ENCODE data around the gene ALOX15B.
"Not testable (repeated sequence)": the region's sequence is repeated elsewhere in the genome, so short reads cannot be mapped to it uniquely, and the experiment has no call there.

Gene ALOX15B

DNA sequence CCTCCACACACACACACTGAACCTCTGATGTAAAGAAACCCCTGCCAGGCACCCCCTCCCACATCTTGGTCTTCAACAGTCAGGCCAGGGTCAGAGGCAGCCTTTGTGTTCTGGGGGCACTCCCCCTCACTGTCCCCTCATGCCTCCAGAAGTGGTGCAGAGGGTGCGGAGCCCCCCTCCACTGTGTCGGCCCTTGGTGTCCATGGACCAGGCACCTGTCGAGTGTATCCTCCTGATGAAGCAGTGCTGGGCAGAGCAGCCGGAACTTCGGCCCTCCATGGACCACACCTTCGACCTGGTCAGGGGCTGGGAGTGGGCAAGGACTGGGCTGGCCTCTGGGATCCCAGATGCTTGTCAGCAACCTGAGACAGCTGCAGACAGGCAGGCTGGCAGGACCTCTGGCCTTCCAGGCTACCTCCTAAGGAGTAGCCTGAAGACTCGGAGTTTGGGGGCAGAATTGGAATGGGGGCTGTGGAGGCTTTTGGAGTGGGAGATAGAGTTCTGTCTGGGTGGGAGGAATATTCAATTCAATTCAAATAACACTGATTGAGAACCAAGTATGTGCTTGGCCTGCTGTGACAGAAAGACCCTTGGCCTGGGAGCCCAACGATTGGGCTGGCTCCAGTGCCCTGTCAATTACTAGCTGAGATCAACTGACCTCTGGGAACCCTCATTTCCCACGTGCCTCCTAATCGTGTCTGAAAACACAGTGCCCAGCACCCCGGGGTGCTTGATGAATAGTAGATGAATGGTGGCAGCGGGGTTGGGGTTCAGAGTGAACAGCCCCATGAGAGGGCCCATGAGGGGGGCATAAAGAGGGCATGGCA is 24.9 kb upstream of the ALOX15B start:
- no peak for DNase-seq (ENCODE audit: low read depth)

GRCh38 chr17:8014558-8014850 is 24.4 kb upstream of the ALOX15B start:
- no peak for DNase-seq (ENCODE audit: low read depth)

- DNase-seq (ENCODE audit: low read depth): no peak
Observed at GRCh38 chr17:8015236-8015956, 23.5 kb upstream of the ALOX15B start.

DNA sequence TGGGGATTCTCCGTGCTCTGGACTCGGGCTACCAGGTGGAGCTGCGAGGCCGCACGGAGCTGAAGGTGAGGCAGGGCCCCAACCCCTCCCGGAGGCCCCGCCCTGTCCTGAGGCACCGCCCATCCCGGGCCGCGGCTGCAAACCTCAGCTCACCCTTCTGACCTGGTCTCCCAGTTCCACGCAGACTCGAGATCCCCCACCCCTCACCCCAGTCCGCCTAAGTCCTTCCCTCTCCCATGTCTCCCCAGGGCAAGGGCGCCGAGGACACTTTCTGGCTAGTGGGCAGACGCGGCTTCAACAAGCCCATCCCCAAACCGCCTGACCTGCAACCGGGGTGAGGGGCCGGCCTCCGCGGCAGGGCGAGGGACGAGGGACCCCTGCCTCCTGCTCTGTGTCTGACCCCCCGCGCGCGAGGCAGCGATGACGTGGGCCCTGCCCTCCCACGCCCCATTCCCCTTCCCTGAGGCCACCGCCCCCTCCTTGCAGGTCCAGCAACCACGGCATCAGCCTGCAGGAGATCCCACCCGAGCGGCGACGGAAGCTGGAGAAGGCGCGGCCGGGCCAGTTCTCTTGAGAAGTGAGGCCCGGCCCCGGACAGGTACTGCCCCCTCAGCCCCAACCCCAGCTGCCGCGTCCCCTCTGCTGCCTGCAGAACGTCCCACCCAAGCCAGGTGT is 22.8 kb upstream of the ALOX15B start:
- no peak for DNase-seq (ENCODE audit: low read depth)

DNA sequence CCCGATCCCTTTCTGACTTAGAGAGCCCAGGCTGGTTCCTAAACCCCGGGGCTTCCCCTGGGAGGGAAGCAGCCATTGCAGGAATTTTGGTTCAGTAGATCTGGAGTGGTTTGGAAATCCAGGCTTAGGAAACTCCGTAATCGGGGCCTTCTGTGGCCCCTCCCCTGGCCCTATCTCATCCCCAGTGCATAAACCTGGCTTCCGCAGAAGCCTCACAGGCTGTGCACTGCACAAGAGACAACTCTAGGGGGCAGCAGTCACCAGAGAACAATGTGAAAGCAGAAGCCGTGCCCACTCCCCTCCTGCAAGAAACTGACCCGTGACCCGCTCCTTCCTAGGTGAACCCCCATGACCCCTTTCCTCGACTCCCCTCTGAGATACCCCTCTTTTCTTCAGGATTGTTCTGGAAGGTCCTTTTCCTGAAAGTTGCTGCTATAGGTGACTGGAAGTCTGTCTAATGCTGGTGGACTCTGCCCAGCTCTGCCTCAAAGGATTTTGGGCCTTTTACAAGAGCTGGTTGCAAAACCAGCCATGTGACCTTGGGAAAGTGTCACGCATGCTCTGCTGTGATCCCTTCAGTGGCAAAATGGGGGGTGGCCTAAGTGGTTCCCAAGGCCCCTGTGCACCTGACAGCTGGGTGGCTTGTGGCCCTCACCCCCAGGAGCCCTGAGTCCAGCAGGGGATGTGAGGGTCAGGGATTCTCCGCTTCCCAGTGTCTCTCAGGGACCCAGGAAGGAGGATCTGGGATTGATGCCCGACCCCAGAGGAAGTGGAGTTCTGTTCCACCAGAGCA is 22.0 kb upstream of the ALOX15B start:
- DNase-seq (ENCODE audit: low read depth): no peak

- DNase-seq (ENCODE audit: low read depth): no peak
Observed at GRCh38 chr17:8018436-8018835, 20.4 kb upstream of the ALOX15B start.

DNA sequence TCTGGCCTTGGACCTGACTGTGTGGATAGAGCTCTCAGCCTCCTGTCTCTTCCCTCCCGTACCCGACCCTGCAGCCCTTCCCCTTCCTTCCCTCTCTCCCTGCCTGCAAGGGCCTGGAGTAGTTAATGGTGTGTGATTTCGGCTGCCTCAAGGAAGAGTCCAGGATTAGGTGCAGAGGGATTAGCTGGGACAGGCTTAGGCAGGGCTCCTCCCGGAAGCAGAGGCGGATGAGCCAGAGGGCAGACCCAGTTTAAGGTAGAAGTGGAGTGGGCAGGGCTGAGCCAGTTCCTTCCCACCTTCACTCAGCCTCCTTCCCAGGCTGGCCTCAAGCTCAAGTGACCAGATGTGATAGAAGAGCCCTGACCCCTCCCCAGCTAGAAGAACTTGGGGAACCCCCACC is 19.7 kb upstream of the ALOX15B start:
- DNase-seq (ENCODE audit: low read depth): no peak

- no peak for DNase-seq (ENCODE audit: low read depth)
Observed at GRCh38 chr17:8019665-8020650, 18.9 kb upstream of the ALOX15B start.

- DNase-seq (ENCODE audit: low read depth): no peak
Observed at GRCh38 chr17:8020776-8021564, 17.9 kb upstream of the ALOX15B start.

DNA sequence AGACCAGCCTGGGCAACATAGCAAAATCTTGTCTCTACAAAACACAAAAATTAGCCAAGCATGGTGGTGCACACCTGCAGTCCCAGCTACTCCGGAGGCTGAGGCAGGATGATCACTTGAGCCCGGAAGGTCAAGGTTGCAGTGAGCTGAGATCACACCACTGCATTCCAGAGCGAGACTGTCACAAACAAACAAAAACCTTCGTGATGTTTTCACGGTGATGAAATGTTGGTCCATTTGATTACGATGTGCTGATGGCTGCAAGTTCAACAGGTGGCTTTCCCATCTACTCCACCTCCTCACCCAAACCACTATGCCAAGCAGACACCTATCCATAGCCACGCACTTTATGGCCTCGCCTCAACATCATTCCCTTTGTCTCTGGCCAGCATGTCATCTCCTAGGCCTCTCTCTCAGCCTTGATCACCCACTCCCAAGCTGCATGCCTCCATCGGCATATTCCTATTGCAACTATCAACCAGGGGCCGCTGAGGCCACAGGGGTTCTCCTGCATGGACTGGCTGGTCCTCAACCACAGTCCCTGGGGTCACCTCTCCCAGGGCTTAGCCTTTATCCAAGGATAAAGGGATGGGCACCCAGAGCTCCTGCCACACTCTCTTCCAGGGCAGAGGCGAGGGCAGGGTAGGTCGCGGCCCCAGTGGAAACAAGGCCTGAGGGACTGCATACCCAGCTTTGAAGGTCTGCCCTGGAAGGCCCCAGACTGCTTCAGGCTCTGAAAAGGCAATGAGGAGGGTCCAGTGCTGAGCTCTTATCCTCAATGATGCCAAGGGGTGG is 17.1 kb upstream of the ALOX15B start:
- no peak for DNase-seq (ENCODE audit: low read depth)

DNA sequence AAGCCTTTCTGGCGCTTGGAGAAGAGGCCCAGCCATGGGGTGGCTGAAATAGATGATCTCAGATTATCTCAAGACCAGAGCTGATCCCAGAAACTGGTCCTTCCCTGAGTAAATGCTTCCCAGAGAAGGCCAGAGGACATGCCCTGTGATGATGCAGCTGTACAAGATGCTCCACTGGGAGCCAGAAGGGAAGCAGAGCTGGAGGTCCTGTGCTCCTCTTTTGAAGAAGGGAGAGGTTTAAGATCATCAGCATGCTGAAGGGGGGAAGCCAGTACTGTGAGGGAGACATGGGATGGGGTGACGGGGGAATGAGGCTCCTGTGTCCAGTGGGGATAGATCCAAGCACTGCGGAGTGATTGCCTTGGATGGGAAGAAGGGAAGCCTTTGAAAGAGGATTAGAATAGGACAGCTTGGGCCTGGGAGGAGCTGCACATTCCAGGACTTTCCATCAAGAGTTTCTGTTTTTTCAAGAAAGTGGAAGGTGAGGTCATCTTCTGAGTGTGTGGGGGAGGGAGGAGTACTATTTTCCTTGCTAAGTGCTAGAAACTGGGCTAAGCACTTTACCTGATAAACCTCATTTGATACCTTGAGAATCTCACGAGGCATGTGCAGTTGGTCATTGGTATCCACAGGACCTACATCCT is 16.4 kb upstream of the ALOX15B start:
- no peak for DNase-seq (ENCODE audit: low read depth)

DNA sequence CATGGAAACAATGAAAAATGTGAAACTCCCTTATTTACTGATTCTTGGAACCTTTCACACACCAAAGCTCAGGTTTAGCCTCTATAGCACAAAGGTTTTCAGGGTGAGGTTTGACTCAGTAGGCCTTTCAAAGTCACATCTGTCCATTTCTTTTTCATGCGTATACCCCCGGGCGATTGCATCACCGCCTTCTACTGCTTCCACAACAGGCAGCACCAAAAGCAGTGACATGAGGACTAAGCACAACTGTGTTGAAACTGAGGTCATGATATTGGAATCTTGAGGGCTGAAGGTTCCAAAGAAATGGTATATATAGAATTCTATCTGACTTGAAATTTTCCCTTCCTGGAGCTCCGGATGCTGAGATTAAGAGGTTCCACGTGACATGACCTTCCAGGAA is 14.7 kb upstream of the ALOX15B start:
- DNase-seq (ENCODE audit: low read depth): not testable (repeated sequence)

GRCh38 chr17:8025176-8025911 is 13.5 kb upstream of the ALOX15B start:
- DNase-seq (ENCODE audit: low read depth): no peak

- DNase-seq (ENCODE audit: low read depth): no peak
Observed at GRCh38 chr17:8029121-8029520, 9.7 kb upstream of the ALOX15B start.

DNA sequence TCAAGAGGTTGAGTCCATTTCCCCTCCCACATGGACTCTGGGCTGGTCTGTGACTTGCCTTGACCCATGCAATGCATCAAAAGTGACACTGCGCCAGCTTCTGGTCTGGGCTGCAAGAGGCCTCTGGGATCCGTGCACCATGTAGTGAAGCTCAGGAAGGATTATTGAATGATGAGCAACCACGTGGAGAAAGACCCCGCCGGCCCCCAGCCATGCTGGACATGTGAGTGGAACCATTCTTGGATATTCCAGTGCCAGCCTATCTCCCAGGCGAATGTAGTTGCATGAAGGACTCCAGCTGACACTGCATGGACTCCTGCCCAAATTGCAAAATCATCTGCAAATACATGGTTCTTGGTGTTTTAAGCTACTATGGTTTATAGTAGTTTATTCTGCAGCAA is 7.6 kb upstream of the ALOX15B start:
- no peak for DNase-seq (ENCODE audit: low read depth)

- DNase-seq (ENCODE audit: low read depth): no peak
Observed at GRCh38 chr17:8031950-8032349, 6.9 kb upstream of the ALOX15B start.

DNA sequence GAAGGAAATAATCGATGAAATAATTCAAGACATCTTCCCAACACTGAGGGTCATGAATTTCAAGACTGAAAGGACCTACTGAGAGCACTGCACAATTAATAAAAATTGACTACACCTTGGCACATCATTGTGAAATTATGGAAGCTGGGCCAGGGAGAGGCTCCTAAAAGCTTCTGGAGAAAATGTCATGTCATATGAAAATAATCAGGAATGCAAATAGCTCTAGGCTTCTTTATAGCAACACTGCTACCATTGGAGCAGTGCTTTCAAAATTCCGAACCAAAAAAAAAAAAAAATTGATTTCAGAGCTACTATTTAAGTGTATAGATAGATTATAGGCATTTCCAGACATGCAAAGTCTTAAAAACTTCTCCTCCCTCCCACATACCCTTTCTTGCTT is 6.4 kb upstream of the ALOX15B start:
- DNase-seq (ENCODE audit: low read depth): no peak

- DNase-seq (ENCODE audit: low read depth): no peak
Observed at GRCh38 chr17:8039611-8040168, 831 bp downstream of the ALOX15B start.

Measured in stimulated activated CD8-positive, alpha-beta memory T cell treated with anti-CD3 and anti-CD28 coated beads, Interleukin-7, amount 100 ng/mL, for 24 hours (primary cell).